WTC11 (cell line): ENCODE measurements around the gene C1QTNF8.

Source experiments
- CBFB ChIP-seq: sonication (generic); formaldehyde crosslinking; IDR thresholded peaks from 2 replicates; pipeline ENCODE4 v1.8.1; 2022; ENCODE audit warnings: mild to moderate bottlenecking, low read depth, missing genetic modification reagents
- CREB1 ChIP-seq: sonication (generic); formaldehyde crosslinking; IDR thresholded peaks from 2 replicates; pipeline ENCODE4 v1.8.0; 2023; ENCODE audit warnings: mild to moderate bottlenecking, missing genetic modification reagents
- CREM ChIP-seq: sonication (generic); formaldehyde crosslinking; IDR thresholded peaks from 2 replicates; pipeline ENCODE4 v1.8.1; 2022; ENCODE audit warnings: mild to moderate bottlenecking, missing genetic modification reagents, moderate library complexity
- ESRRA ChIP-seq: sonication (generic); formaldehyde crosslinking; IDR thresholded peaks from 2 replicates; pipeline ENCODE4 v1.8.1; 2022; ENCODE audit warnings: mild to moderate bottlenecking, missing genetic modification reagents, borderline replicate concordance
- NR1H2 ChIP-seq: sonication (generic); formaldehyde crosslinking; IDR thresholded peaks from 2 replicates; pipeline ENCODE4 v1.9.0; 2021; ENCODE audit warnings: mild to moderate bottlenecking, moderate library complexity, missing genetic modification reagents
- TEAD4 ChIP-seq: sonication (generic); formaldehyde crosslinking; IDR thresholded peaks from 2 replicates; pipeline ENCODE4 v1.8.0; 2022; ENCODE audit warnings: mild to moderate bottlenecking, missing genetic modification reagents
- ZNF671 ChIP-seq: fragments of 250-450 bp; sonication (Bioruptor Pico); IDR thresholded peaks from 2 replicates; pipeline ENCODE4 v1.8.0; 2021; ENCODE audit warnings: mild to moderate bottlenecking
- TF ChIP-seq, protein P1 (sequence below): sonication (generic); formaldehyde crosslinking; IDR thresholded peaks from 2 replicates; pipeline ENCODE4 v1.8.1; 2022; ENCODE audit warnings: mild to moderate bottlenecking, missing genetic modification reagents, moderate library complexity, borderline replicate concordance
- TF ChIP-seq, protein P2 (sequence below): fragments of 250-450 bp; sonication (Bioruptor Pico); IDR thresholded peaks from 2 replicates; pipeline ENCODE4 v1.9.0; 2021; ENCODE audit warnings: mild to moderate bottlenecking, borderline replicate concordance
- TF ChIP-seq, protein P3 (sequence below): sonication (generic); formaldehyde crosslinking; IDR thresholded peaks from 2 replicates; pipeline ENCODE4 v1.8.0; 2022; ENCODE audit warnings: missing genetic modification reagents
- TF ChIP-seq, protein P4 (sequence below): sonication (generic); formaldehyde crosslinking; IDR thresholded peaks from 2 replicates; pipeline ENCODE4 v1.8.1; 2023; ENCODE audit warnings: mild to moderate bottlenecking, missing genetic modification reagents
- TF ChIP-seq, protein P5 (sequence below): fragments of 200-600 bp; IDR thresholded peaks from 2 replicates; pipeline ENCODE4 v1.8.0; 2022; ENCODE audit warnings: antibody characterized with exemption
- TF ChIP-seq, protein P6 (sequence below): sonication (generic); formaldehyde crosslinking; IDR thresholded peaks from 2 replicates; pipeline ENCODE4 v1.8.1; 2023; ENCODE audit warnings: mild to moderate bottlenecking, moderate library complexity, missing genetic modification reagents

DNA sequence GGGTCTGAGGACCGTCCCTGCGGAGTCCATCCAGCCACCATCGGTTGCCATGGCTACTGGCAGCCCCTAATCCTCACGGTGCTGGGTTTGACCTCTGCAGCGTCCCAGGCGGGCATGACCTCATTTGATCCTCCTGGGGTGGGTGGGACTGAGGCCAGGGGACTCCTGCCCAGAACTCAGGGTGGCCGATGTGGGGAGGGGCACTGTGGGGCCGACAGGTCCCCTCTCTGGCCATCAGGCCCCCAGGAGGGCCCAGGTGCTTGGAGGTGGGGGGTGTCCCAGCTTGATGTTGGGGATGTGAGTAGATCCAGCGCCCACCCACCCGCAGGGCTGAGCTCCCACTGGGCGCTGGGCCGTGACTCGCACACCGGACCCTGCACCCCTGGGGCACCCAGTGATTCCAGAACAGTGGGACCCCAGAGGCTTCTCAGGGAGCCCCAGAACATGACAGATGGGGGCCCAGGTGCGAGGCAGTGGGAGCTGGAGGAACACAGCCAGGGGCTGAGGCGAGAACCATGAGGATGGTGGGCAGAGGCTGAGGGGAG, 25.1 kb downstream of the C1QTNF8 start:
- TF ChIP-seq, protein P1, sequence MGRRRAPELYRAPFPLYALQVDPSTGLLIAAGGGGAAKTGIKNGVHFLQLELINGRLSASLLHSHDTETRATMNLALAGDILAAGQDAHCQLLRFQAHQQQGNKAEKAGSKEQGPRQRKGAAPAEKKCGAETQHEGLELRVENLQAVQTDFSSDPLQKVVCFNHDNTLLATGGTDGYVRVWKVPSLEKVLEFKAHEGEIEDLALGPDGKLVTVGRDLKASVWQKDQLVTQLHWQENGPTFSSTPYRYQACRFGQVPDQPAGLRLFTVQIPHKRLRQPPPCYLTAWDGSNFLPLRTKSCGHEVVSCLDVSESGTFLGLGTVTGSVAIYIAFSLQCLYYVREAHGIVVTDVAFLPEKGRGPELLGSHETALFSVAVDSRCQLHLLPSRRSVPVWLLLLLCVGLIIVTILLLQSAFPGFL (CRISPR knock-in tag), result no peak
- TF ChIP-seq CREM (CRISPR knock-in tag) (no peak), ESRRA (CRISPR knock-in tag) (no peak), ZNF671 (CRISPR knock-in tag) (no peak), CBFB (CRISPR knock-in tag) (no peak), TEAD4 (no peak), NR1H2 (CRISPR knock-in tag) (no peak), CREB1 (CRISPR knock-in tag) (no peak)
- TF ChIP-seq, protein P2, sequence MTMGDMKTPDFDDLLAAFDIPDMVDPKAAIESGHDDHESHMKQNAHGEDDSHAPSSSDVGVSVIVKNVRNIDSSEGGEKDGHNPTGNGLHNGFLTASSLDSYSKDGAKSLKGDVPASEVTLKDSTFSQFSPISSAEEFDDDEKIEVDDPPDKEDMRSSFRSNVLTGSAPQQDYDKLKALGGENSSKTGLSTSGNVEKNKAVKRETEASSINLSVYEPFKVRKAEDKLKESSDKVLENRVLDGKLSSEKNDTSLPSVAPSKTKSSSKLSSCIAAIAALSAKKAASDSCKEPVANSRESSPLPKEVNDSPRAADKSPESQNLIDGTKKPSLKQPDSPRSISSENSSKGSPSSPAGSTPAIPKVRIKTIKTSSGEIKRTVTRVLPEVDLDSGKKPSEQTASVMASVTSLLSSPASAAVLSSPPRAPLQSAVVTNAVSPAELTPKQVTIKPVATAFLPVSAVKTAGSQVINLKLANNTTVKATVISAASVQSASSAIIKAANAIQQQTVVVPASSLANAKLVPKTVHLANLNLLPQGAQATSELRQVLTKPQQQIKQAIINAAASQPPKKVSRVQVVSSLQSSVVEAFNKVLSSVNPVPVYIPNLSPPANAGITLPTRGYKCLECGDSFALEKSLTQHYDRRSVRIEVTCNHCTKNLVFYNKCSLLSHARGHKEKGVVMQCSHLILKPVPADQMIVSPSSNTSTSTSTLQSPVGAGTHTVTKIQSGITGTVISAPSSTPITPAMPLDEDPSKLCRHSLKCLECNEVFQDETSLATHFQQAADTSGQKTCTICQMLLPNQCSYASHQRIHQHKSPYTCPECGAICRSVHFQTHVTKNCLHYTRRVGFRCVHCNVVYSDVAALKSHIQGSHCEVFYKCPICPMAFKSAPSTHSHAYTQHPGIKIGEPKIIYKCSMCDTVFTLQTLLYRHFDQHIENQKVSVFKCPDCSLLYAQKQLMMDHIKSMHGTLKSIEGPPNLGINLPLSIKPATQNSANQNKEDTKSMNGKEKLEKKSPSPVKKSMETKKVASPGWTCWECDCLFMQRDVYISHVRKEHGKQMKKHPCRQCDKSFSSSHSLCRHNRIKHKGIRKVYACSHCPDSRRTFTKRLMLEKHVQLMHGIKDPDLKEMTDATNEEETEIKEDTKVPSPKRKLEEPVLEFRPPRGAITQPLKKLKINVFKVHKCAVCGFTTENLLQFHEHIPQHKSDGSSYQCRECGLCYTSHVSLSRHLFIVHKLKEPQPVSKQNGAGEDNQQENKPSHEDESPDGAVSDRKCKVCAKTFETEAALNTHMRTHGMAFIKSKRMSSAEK, result no peak
- TF ChIP-seq, protein P3, sequence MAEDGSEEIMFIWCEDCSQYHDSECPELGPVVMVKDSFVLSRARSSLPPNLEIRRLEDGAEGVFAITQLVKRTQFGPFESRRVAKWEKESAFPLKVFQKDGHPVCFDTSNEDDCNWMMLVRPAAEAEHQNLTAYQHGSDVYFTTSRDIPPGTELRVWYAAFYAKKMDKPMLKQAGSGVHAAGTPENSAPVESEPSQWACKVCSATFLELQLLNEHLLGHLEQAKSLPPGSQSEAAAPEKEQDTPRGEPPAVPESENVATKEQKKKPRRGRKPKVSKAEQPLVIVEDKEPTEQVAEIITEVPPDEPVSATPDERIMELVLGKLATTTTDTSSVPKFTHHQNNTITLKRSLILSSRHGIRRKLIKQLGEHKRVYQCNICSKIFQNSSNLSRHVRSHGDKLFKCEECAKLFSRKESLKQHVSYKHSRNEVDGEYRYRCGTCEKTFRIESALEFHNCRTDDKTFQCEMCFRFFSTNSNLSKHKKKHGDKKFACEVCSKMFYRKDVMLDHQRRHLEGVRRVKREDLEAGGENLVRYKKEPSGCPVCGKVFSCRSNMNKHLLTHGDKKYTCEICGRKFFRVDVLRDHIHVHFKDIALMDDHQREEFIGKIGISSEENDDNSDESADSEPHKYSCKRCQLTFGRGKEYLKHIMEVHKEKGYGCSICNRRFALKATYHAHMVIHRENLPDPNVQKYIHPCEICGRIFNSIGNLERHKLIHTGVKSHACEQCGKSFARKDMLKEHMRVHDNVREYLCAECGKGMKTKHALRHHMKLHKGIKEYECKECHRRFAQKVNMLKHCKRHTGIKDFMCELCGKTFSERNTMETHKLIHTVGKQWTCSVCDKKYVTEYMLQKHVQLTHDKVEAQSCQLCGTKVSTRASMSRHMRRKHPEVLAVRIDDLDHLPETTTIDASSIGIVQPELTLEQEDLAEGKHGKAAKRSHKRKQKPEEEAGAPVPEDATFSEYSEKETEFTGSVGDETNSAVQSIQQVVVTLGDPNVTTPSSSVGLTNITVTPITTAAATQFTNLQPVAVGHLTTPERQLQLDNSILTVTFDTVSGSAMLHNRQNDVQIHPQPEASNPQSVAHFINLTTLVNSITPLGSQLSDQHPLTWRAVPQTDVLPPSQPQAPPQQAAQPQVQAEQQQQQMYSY, result no peak
- TF ChIP-seq, protein P4, sequence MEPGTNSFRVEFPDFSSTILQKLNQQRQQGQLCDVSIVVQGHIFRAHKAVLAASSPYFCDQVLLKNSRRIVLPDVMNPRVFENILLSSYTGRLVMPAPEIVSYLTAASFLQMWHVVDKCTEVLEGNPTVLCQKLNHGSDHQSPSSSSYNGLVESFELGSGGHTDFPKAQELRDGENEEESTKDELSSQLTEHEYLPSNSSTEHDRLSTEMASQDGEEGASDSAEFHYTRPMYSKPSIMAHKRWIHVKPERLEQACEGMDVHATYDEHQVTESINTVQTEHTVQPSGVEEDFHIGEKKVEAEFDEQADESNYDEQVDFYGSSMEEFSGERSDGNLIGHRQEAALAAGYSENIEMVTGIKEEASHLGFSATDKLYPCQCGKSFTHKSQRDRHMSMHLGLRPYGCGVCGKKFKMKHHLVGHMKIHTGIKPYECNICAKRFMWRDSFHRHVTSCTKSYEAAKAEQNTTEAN (CRISPR knock-in tag), result no peak
- TF ChIP-seq, protein P5, sequence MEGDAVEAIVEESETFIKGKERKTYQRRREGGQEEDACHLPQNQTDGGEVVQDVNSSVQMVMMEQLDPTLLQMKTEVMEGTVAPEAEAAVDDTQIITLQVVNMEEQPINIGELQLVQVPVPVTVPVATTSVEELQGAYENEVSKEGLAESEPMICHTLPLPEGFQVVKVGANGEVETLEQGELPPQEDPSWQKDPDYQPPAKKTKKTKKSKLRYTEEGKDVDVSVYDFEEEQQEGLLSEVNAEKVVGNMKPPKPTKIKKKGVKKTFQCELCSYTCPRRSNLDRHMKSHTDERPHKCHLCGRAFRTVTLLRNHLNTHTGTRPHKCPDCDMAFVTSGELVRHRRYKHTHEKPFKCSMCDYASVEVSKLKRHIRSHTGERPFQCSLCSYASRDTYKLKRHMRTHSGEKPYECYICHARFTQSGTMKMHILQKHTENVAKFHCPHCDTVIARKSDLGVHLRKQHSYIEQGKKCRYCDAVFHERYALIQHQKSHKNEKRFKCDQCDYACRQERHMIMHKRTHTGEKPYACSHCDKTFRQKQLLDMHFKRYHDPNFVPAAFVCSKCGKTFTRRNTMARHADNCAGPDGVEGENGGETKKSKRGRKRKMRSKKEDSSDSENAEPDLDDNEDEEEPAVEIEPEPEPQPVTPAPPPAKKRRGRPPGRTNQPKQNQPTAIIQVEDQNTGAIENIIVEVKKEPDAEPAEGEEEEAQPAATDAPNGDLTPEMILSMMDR, result no peak
- TF ChIP-seq, protein P6, sequence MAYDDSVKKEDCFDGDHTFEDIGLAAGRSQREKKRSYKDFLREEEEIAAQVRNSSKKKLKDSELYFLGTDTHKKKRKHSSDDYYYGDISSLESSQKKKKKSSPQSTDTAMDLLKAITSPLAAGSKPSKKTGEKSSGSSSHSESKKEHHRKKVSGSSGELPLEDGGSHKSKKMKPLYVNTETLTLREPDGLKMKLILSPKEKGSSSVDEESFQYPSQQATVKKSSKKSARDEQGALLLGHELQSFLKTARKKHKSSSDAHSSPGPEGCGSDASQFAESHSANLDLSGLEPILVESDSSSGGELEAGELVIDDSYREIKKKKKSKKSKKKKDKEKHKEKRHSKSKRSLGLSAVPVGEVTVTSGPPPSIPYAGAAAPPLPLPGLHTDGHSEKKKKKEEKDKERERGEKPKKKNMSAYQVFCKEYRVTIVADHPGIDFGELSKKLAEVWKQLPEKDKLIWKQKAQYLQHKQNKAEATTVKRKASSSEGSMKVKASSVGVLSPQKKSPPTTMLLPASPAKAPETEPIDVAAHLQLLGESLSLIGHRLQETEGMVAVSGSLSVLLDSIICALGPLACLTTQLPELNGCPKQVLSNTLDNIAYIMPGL (CRISPR knock-in tag), result no peak
